HEK293T (cell line): ENCODE results near the gene MID1.

ENCODE experiments used
- CTCF ChIA-PET: fragments of 350-600 bp; formaldehyde crosslinking; extraction: SDS; loops from one replicate; lab custom pipeline; 2021; ENCODE audit warnings: antibody characterized with exemption, inconsistent platforms; lab: Yijun Ruan, JAX
- POLR2A ChIA-PET: fragments of 350-600 bp; formaldehyde crosslinking; extraction: SDS; loops from one replicate; lab custom pipeline; 2020; ENCODE audit warnings: antibody characterized with exemption, inconsistent platforms; lab: Yijun Ruan, JAX
- DNase-seq: peaks from one replicate; pipeline ENCODE4 v3.0.0; 2012; ENCODE audit warnings: mixed read lengths; ENCODE audit errors: extremely low spot score
- ARNT ChIP-seq: fragments of 450-650 bp; IDR thresholded peaks from 2 replicates; pipeline ENCODE4 v1.6.1; 2017; ENCODE audit warnings: mild to moderate bottlenecking
- BHLHE40 ChIP-seq: fragments of 450-650 bp; IDR thresholded peaks from 2 replicates; pipeline ENCODE4 v1.6.1; 2016; ENCODE audit warnings: mild to moderate bottlenecking, moderate library complexity, borderline replicate concordance
- CTBP1 ChIP-seq: fragments of 450-650 bp; IDR thresholded peaks from 2 replicates; pipeline ENCODE4 v1.6.1; 2016; ENCODE audit warnings: borderline replicate concordance
- ELF4 ChIP-seq: fragments of 450-650 bp; IDR thresholded peaks from 2 replicates; pipeline ENCODE4 v1.6.1; 2017; ENCODE audit warnings: antibody characterized with exemption
- FOXA1 ChIP-seq: fragments of 450-650 bp; IDR thresholded peaks from 2 replicates; pipeline ENCODE4 v1.6.1; 2016; ENCODE audit warnings: mild to moderate bottlenecking
- FOXK2 ChIP-seq: fragments of 450-650 bp; IDR thresholded peaks from 2 replicates; pipeline ENCODE4 v1.6.1; 2016; ENCODE audit warnings: mild to moderate bottlenecking
- FOXM1 ChIP-seq: fragments of 450-650 bp; IDR thresholded peaks from 2 replicates; pipeline ENCODE4 v1.6.1; 2017; ENCODE audit warnings: mild to moderate bottlenecking, borderline replicate concordance
- HDGF ChIP-seq: fragments of 450-650 bp; IDR thresholded peaks from 2 replicates; pipeline ENCODE4 v1.6.1; 2017; ENCODE audit warnings: antibody characterized with exemption, borderline replicate concordance
- L3MBTL2 ChIP-seq: fragments of 450-650 bp; conservative IDR thresholded peaks from 2 replicates; pipeline ENCODE4 v1.6.1; 2016; ENCODE audit warnings: mild to moderate bottlenecking
- LEF1 ChIP-seq: fragments of 450-650 bp; IDR thresholded peaks from 2 replicates; pipeline ENCODE4 v1.6.1; 2017; ENCODE audit warnings: mild to moderate bottlenecking, borderline replicate concordance
- NFRKB ChIP-seq: fragments of 450-650 bp; IDR thresholded peaks from 2 replicates; pipeline ENCODE4 v1.6.1; 2016; ENCODE audit warnings: mild to moderate bottlenecking, moderate library complexity
- PKNOX1 ChIP-seq: fragments of 450-650 bp; IDR thresholded peaks from 2 replicates; pipeline ENCODE4 v1.6.1; 2016
- SP1 ChIP-seq: fragments of 450-650 bp; IDR thresholded peaks from 2 replicates; pipeline ENCODE4 v1.6.1; 2017
- SUZ12 ChIP-seq: fragments of 450-650 bp; IDR thresholded peaks from 2 replicates; pipeline ENCODE4 v1.6.1; 2016; ENCODE audit warnings: mild to moderate bottlenecking
- TARDBP ChIP-seq: fragments of 450-650 bp; IDR thresholded peaks from 2 replicates; pipeline ENCODE4 v1.6.1; 2016
- ZNF384 ChIP-seq: fragments of 450-650 bp; IDR thresholded peaks from 2 replicates; pipeline ENCODE4 v1.6.1; 2016

The MID1 gene

GRCh38 chrX:10529344-10529743, 91.0 kb downstream of the MID1 start:
- no peak for DNase-seq
- ChIA-PET CTCF (no interaction called here), POLR2A (no interaction called here)
- TF ChIP-seq FOXK2 (no peak), L3MBTL2 (no peak), PKNOX1 (no peak), FOXA1 (no peak), ELF4 (no peak), ARNT (no peak), ZNF384 (no peak), CTBP1 (no peak), TARDBP (no peak), SUZ12 (no peak), NFRKB (no peak), HDGF (no peak), LEF1 (no peak), BHLHE40 (no peak), FOXM1 (no peak), SP1 (no peak)

DNA sequence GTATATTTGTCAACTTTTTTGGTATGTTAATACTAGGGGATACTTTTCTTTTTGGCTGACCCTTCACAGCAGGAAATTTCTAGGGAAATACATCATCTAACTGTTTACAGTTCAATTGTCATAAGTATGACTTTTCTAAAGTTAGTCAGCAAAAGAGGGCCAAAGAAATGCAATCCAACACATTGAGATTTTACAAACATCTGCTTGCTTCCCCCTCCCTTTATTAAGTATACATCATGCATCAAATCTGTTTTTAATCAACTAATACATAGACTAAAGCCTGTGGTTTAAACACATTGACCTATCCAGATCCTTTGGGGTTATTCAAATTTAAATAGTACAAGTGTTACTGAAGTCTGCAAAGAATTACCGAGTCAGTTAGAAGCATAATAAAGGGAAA, 93.9 kb downstream of the MID1 start:
- TF ChIP-seq HDGF (no peak), PKNOX1 (no peak), TARDBP (no peak), ELF4 (no peak), ARNT (no peak), NFRKB (no peak), SUZ12 (no peak), LEF1 (no peak), FOXM1 (no peak), SP1 (no peak), BHLHE40 (no peak), FOXK2 (no peak), FOXA1 (no peak), ZNF384 (no peak)
- POLR2A ChIA-PET = interaction anchor here (1.0 kb wide), 1 partner anchor 36 kb away, joined by 3 read pairs; no protein-coding TSS in a partner anchor
- CTCF ChIA-PET = no interaction called here
- no peak for DNase-seq

DNA sequence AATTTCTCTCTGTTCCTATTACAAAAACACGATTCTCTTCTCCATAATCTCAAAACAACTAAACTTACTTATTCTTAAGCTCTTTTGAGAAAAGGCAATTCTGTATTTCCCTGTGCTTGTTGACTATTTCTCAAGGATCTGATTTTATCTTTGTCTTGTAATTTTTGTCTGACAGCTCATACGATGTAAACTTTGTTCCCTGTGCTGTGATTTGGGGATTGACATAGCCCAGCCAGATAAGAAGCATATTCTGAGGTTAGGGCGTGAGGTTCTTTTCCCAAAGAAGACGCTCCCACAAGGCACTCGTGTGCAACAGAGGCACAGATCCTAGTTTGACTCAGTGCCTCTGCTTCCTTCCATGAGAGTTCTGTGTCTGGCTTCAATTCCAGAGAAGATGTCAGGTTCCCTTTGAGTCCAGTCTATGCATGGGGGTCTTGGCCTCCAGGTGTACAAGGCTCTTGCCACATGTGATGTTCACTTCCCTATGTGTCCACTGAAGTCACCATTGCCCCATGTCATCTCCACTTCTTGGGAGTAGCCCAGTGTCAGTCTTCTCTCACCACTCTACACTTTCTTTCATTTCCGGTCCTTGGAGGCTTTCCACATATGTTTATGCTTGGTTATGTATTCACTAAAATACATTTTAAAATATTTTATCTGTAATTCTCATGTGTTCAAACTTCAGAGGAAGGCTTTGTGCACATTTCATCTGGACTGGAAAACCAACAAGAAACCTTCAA, 94.8 kb downstream of the MID1 start:
- ChIA-PET CTCF (no interaction called here), POLR2A (no interaction called here)
- TF ChIP-seq ARNT (no peak), SP1 (no peak), ZNF384 (no peak), FOXK2 (no peak), CTBP1 (no peak), SUZ12 (no peak), FOXM1 (no peak), PKNOX1 (no peak), ELF4 (no peak), HDGF (no peak), NFRKB (no peak), L3MBTL2 (no peak), TARDBP (no peak), FOXA1 (no peak), LEF1 (no peak), BHLHE40 (no peak)
- DNase-seq = no peak

DNA sequence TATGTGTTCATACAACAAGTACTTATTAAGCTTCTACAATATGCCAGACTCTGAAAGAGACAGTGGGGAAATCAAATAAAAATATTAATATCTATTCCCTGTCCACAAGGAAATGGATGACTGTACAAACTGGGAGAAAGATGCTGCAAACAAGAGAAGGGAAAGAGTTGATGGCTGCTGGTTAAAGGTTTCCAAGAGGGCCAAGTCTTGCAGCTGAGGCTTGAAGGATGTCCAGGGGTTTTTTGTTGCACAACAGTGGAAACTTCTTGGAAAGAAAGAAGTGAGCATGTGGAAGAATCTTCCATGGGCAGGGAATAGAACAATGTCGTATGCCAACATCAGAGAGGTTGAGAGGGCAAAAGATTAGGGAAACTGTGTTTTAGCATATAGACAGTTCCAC, 95.8 kb downstream of the MID1 start:
- ChIA-PET CTCF (interaction anchor here (0.6 kb wide), 1 partner anchor 199 kb away, joined by 3 read pairs; no protein-coding TSS in a partner anchor), POLR2A (no interaction called here)
- DNase-seq = no peak
- TF ChIP-seq HDGF = no peak
- no peak for TF ChIP-seq ZNF384
- TF ChIP-seq LEF1 = no peak
- no peak for TF ChIP-seq L3MBTL2
- TF ChIP-seq SUZ12 = no peak
- TF ChIP-seq ARNT = no peak
- no peak for TF ChIP-seq FOXK2
- no peak for TF ChIP-seq FOXM1
- no peak for TF ChIP-seq PKNOX1
- TF ChIP-seq BHLHE40 = no peak
- no peak for TF ChIP-seq ELF4
- TF ChIP-seq SP1 = no peak
- TF ChIP-seq FOXA1 = no peak
- TF ChIP-seq NFRKB = no peak
- no peak for TF ChIP-seq CTBP1
- no peak for TF ChIP-seq TARDBP

DNA sequence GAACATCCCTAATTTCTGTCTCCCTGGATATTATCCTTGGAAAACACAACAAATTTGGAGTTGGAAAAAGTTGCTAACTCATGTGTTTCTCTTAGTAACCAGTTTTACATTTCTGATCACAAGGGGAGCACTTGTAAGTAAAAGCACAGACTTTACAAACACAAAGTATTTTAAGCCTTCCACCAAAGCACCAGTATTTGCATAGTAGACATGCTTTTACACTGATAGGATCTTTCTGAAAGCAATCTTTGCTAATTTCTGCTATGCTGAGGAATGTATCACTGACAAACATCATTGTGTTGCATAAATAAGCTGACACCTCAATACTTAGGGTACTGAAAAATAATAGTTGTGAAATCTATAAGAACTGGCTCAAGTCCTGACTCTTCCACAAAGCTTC, 100.6 kb downstream of the MID1 start:
- TF ChIP-seq BHLHE40 (no peak), FOXK2 (no peak), NFRKB (no peak), SP1 (no peak), PKNOX1 (no peak), SUZ12 (no peak), TARDBP (no peak), CTBP1 (no peak), ARNT (no peak), LEF1 (no peak), HDGF (no peak), ZNF384 (no peak)
- no peak for DNase-seq
- POLR2A ChIA-PET = no interaction called here
- CTCF ChIA-PET = no interaction called here
